ENCODE data around the gene FAM171A2.

The FAM171A2 gene

DNA sequence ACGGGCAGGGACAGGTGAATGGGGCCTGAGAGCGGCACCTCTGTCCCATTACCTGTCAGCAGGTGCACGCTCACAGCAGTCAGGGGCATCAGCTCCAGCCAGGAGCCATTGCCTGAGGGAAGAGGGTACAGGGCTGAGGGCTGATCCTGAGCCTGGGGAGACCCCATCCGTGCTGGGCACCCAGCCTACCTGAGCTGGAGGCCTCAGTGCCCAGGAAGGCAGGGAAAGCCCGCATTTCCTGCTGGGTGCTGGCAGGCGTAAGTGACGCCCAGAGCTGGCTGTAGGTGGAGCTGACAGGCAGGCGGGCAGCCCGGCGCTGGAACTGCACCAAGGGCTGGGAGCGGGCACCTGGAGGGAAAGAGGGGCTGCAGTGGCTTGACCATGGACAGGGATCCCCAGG, 7.4 kb downstream of the FAM171A2 start:
- DNase-seq (ENCODE audit: low read depth): no peak
- no peak overlapping the region for H3K4me3 ChIP-seq (ENCODE audit: low read depth, low read length)
- TF ChIP-seq, protein P1, sequence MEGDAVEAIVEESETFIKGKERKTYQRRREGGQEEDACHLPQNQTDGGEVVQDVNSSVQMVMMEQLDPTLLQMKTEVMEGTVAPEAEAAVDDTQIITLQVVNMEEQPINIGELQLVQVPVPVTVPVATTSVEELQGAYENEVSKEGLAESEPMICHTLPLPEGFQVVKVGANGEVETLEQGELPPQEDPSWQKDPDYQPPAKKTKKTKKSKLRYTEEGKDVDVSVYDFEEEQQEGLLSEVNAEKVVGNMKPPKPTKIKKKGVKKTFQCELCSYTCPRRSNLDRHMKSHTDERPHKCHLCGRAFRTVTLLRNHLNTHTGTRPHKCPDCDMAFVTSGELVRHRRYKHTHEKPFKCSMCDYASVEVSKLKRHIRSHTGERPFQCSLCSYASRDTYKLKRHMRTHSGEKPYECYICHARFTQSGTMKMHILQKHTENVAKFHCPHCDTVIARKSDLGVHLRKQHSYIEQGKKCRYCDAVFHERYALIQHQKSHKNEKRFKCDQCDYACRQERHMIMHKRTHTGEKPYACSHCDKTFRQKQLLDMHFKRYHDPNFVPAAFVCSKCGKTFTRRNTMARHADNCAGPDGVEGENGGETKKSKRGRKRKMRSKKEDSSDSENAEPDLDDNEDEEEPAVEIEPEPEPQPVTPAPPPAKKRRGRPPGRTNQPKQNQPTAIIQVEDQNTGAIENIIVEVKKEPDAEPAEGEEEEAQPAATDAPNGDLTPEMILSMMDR (IDR thresholded peaks at IDR 0.05; ENCODE audit: low read depth, low read length, missing control alignments): no peak
- in situ Hi-C loops (cut with HindIII; ENCODE audit: low sequenced_read_pairs): loop anchor here (25.0 kb wide), 1 partner anchor 281 kb away; no protein-coding TSS in a partner anchor

DNA sequence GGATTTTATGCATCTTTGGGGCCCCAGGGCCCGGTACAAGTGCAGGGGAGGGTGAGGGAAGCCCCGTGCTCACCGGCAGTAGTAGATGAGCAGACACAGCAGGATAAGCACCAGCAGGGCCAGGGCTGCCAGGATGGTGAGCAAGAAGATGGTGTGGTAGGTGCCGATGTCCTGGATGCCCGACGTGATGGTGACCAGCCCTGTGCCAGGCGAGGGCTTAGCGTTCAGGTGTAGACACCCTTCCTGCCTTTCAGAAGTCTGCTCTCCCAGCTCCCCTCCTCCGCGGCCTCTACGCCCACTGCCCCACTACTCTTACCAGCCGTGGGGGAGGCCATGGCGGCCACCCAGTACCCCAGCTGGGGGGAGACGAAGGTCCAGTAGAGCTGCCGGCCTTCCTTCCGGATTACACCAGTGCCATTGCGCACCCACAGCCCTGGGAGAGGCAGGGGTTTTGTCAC, 8.0 kb downstream of the FAM171A2 start:
- in situ Hi-C loops (cut with HindIII; ENCODE audit: low sequenced_read_pairs): loop anchor here (25.0 kb wide), 1 partner anchor 282 kb away; no protein-coding TSS in a partner anchor
- no peak for DNase-seq (ENCODE audit: low read depth)
- TF ChIP-seq, protein P1 (IDR thresholded peaks at IDR 0.05; ENCODE audit: low read depth, low read length, missing control alignments): no peak
- H3K4me3 ChIP-seq (ENCODE audit: low read depth, low read length): no peak overlapping the region

DNA sequence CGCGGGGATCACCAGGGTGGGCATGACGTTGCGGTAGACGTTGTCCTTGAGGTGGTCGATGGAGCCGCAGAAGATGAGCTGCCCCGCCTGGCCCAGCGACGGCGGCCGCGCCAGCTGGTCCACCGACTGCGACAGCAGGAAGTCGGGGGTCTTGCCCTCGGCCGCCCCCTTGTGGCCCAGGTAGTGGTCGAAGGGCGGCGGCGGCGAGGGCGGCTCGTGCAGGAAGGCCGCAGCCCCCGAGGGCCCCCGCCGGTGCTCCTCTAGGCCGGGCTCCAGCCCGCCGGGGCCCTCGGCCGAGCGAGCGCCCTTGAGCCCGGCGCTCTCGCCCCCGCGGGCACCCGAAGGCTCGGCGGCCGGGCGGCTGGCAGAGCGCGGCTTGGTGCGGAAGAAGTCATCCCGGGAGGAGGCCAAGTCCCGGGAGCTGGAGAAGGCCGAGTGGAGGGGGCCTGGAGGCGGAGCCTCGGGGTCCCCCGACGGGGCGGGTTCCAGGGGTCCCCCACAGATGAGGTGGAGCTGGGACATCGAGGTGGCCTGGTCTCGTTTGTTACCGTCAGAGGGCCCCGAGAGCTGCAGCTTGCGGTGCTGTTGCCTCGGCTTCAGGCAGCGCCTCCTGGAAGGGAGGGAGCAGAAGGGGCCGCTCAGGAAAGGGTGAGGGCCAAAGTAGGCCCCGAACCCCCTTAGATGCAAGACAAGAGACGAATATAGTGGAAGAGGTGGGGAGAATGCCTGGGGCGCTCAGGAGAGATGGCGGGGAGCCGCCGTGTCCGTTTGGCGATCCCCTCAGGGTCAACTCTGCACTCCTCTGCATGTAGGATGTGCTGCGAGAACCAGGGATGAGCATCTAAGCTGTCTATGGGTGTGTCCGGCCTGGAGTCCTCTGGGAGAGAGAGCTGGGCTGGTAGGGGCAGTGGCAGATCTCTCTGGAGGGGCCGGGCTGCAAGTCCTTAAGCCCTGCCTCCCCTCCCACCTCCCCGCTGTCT, 8.8 kb downstream of the FAM171A2 start:
- TF ChIP-seq, protein P1 (IDR thresholded peaks at IDR 0.05; ENCODE audit: low read depth, low read length, missing control alignments): peak; percentile 19
- in situ Hi-C loops (cut with HindIII; ENCODE audit: low sequenced_read_pairs): loop anchor here (25.0 kb wide), 1 partner anchor 282 kb away; no protein-coding TSS in a partner anchor
- no peak for DNase-seq (ENCODE audit: low read depth)
- no peak overlapping the region for H3K4me3 ChIP-seq (ENCODE audit: low read depth, low read length)

DNA sequence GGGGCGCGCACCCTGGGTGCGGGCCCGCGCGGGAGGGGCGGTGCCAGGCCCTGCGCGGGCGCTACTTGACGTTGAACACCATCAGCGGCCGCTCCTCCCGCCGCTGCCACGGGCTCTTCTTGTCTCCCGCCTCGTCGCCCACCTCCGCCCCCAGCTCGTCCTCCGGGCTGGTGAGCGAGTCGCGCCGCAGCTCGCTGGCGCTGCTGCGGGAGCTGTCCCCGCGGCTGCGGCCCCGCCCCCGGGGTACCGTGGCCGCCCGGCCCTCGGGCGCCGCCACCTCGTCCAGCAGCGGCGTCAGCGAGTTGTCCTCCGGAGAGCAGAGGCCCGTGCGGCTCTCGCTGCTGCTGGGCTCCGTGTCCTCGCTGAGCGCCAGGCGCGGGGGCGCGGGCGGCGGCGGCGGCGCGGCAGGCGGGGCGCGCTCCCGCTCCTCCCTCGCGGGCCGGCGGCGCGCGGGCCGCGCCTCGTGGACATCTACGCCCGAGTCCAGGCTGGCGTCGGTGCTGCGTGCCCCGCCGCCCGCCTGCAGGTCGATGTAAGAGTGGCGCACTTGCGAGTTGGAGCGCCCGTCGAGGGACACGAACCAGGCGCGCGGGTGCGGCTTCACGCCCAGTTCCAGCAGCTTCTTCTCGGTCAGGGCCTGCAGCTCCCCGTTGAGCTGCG, 9.9 kb downstream of the FAM171A2 start:
- in situ Hi-C loops (cut with HindIII; ENCODE audit: low sequenced_read_pairs): loop anchor here (25.0 kb wide), 1 partner anchor 283 kb away; no protein-coding TSS in a partner anchor
- TF ChIP-seq, protein P1 (IDR thresholded peaks at IDR 0.05; ENCODE audit: low read depth, low read length, missing control alignments): no peak
- no peak for DNase-seq (ENCODE audit: low read depth)
- H3K4me3 ChIP-seq (ENCODE audit: low read depth, low read length): no peak overlapping the region

DNA sequence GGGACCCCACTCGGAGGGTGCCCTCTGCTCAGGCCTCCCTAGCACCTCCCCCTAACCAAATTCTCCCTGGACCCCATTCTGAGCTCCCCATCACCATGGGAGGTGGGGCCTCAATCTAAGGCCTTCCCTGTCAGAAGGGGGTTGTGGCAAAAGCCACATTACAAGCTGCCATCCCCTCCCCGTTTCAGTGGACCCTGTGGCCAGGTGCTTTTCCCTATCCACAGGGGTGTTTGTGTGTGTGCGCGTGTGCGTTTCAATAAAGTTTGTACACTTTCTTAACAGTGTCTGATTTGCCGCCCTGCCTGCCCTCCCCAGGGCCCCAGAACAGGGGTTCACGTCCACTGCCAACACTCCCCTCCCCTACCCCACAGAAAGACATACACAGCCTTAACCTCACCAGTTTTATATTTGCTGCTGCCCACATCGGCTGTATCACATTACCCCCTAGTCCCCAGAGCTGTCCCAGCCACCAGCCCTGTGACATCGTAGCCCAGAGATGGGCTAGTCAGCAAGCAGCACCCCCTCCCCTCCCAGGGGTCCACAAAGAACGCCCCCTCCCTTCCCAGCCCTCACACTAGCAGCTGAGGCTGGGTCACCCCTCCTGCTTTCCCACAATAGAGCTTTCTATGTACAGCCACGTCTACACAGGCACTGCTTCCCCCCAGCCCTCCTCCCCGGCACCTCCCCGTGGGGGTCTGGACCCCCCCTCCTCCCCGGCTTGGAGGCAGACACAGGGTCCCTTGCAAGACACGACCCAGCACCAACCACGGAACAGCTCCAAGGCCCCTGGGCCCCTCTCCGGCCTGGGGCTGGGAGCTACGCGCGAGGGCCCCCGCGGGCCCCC, 10.6 kb downstream of the FAM171A2 start:
- TF ChIP-seq, protein P1 (IDR thresholded peaks at IDR 0.05; ENCODE audit: low read depth, low read length, missing control alignments): no peak
- DNase-seq (ENCODE audit: low read depth): no peak
- no peak overlapping the region for H3K4me3 ChIP-seq (ENCODE audit: low read depth, low read length)
- in situ Hi-C loops (cut with HindIII; ENCODE audit: low sequenced_read_pairs): loop anchor here (25.0 kb wide), 1 partner anchor 284 kb away; no protein-coding TSS in a partner anchor

Data from astrocyte of the cerebellum (primary cell).